Body of pancreas (tissue), 4 donors: Measurements from ENCODE around the gene TUBA1C. TPM values are rescaled to one million over a fixed set of nuclear protein-coding genes. Genes with fewer than 3 reads are reported as not detected.

ENCODE experiments used
- ATAC-seq: fragments of 150-250 bp; one replicate; pipeline ENCODE4 v1.9.1; 2016
- DNase-seq, 4 donors: peaks; one replicate each; pipeline ENCODE4 v3.0.0-alpha.2; 2019
- H3K27ac ChIP-seq, 4 donors: fragments of 200-600 bp; sonication (generic); 1 replicate in 3 of 4; 2 replicates in 1 of 4; pipeline versions ENCODE4 v1.5.1 to v1.6.1; 2016 to 2019; ENCODE audit warnings: mild to moderate bottlenecking in 1 of 4, mixed read lengths in 1 of 4, moderate library complexity in 1 of 4
- H3K27me3 ChIP-seq, 2 donors: fragments of 200-600 bp; sonication (generic); one replicate each; pipeline ENCODE4 v1.6.0; 2016; ENCODE audit warnings: mild to moderate bottlenecking in 1 of 2
- H3K36me3 ChIP-seq, 2 donors: fragments of 200-600 bp; sonication (generic); replicated peaks in 1 of 2; 2 replicates each; pipeline ENCODE4 v1.5.1; 2016; ENCODE audit warnings: low read depth in 2 of 2; ENCODE audit not compliant: insufficient read depth in 1 of 2
- H3K4me1 ChIP-seq: fragments of 200-600 bp; sonication (generic); one replicate; pipeline ENCODE4 v1.6.0; 2016
- H3K4me3 ChIP-seq, 2 donors: fragments of 200-600 bp; sonication (generic); 1 replicate in 1 of 2; 2 replicates in 1 of 2; pipeline ENCODE4 v1.5.1; 2016 to 2019
- H3K9me3 ChIP-seq, 3 donors: fragments of 200-600 bp; sonication (generic); 1 replicate in 2 of 3; 2 replicates in 1 of 3; pipeline ENCODE4 v1.5.1; 2016
- CTCF ChIP-seq, 7 experiments: fragments of 450-650 bp in 4 of 7; fragments of 200-600 bp in 3 of 7; sonication (generic) in 3 of 7; IDR thresholded peaks; one replicate each; pipeline ENCODE4 v1.5.1; 2016 to 2019; ENCODE audit warnings: antibody characterized with exemption in 7 of 7
- POLR2A ChIP-seq, 3 donors: fragments of 450-650 bp; IDR thresholded peaks; one replicate each; pipeline ENCODE4 v1.6.1; 2016; ENCODE audit warnings: antibody characterized with exemption in 3 of 3, mild to moderate bottlenecking in 2 of 3
- WGBS, 2 donors: methylation state at CpG; one replicate each; pipeline ENCODE4 v1.1.5; 2017; 5-methylcytosine and 5-hydroxymethylcytosine counted together
- intact Hi-C: fragments of 100-400 bp; cut with DNase I; formaldehyde crosslinking; loops from one replicate; pipeline ENCODE4 v1.15.1; 2023
- total RNA-seq, 2 donors: library from RNA; depleted of rRNA; stranded (reverse); fragments of >200 nt; gene quantifications; one replicate each; pipeline ENCODE4 v1.1.0, GENCODE V29; 2016

The TUBA1C gene
- total RNA-seq, 2 donors from 2014 or later, result 32.6 to 39.2 TPM

DNA sequence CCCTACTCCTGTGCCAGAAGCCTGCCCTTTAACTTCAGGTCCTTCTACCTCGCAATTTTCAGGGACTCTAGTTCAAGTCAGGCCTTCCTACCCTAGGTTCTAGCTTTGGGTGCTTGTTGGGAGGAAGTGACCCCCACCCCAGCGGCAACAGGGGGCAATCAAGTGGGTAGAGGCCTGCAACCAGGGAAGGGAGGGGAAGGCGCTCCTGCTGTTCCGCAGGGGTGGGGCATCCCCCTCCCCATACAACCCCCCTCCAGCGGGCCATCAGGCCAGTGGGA, 29.9 kb downstream of the TUBA1C start:
- no peak for ATAC-seq
- Histone ChIP-seq H3K4me3 (no peak overlapping the region), H3K9me3 (no peaks in the 10 kb centered on the region), H3K36me3 (no peaks in the 10 kb centered on the region), H3K27me3 (peaks cover 3 to 16% of the 10 kb centered on the region in 2 donors), H3K4me1 (peaks cover 26% of the 10 kb centered on the region), H3K27ac (no peak overlapping the region)
- WGBS, 2 donors, result 46 to 80% methylated on average over 1 to 4 of the region's 5 CpGs
- intact Hi-C loops, result no loop called here
- TF ChIP-seq POLR2A (IDR thresholded peaks at IDR 0.05) (no peak), CTCF (IDR thresholded peaks at IDR 0.05) (no peak)
- DNase-seq, result no peak

DNA sequence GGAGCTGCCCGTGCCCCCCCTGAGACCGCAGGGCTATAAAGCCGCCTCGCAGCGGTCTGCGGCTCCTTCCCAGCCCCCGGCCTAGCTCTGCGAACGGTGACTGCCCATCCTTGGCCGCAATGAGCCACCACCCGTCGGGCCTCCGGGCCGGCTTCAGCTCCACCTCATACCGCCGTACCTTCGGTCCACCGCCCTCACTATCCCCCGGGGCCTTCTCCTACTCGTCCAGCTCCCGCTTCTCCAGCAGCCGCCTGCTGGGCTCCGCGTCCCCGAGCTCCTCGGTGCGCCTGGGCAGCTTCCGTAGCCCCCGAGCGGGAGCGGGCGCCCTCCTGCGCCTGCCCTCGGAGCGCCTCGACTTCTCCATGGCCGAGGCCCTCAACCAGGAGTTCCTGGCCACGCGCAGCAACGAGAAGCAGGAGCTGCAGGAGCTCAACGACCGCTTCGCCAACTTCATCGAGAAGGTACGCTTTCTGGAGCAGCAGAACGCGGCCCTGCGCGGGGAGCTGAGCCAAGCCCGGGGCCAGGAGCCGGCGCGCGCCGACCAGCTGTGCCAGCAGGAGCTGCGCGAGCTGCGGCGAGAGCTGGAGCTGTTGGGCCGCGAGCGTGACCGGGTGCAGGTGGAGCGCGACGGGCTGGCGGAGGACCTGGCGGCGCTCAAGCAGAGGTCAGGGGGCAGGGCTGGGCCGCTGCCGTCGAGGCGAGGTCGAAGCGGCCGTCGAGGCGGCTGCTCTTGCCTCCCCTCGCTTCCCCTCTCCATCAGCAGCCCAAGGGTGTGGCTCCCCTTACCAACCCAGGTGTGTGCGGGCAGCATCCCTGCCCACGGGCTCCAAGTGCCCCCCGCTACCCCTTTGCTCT, 30.4 kb downstream of the TUBA1C start, which contains the start of gene PRPH:
Gene PRPH (plus strand): TSS at position 66 of the 855 bp plus-strand sequence. CDS start 54 bp downstream, at position 120.
- DNase-seq, result peak in 2 of 4 donors; percentile 34 to 37
- Histone ChIP-seq H3K27me3 (peaks cover 3 to 16% of the 10 kb centered on the region in 2 donors), H3K27ac (no peak within 1 kb of the TSS), H3K4me3 (no peak within 1 kb of the TSS), H3K9me3 (no peaks in the 10 kb centered on the region), H3K4me1 (peaks cover 26% of the 10 kb centered on the region), H3K36me3 (no peaks in the 10 kb centered on the region)
- WGBS, 2 donors, result 12 to 53% methylated on average over 23 to 75 of the region's 82 CpGs
- TF ChIP-seq CTCF (IDR thresholded peaks at IDR 0.05), result no peak
- TF ChIP-seq POLR2A (IDR thresholded peaks at IDR 0.05), result no peak
- peak; percentile 40 for ATAC-seq
- intact Hi-C loops, result no loop called here

DNA sequence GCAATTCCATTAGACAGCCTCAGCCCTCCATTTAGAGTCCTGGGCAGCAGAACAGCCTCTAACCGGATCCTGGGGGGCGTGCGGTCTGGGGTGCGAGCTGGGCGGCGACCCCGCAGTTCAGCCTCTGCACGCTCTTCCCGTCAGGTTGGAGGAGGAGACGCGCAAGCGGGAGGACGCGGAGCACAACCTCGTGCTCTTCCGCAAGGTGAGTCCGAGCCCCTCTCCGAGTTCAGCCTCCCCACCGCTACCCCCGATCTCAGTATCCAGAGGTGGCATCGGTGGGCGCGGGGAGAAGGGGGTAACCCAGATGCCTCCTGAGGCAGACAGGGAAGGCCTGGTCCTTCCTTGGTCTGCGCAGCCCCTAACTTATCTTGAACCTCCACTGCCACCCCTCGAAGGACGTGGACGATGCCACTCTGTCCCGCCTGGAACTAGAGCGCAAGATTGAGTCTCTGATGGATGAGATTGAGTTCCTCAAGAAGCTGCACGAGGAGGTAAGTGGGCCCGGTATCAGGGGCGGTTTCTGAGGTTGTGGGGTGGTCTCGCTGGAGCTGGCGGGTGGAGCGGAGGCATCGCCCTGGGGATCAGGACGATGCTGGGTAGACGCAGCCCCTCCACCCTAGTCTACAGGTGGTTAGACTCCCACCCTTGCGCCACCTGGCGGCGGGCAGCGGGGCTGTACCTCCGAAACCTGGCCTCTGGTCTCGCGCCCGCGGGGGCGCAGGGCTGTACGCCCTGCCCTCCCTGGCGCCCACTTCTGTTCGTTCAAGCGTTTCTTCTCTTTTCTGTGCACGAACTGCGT, 31.4 kb downstream of the TUBA1C start:
- intact Hi-C loops, result no loop called here
- H3K4me3 ChIP-seq, result no peak overlapping the region
- peak; percentile 52 to 66 (median 56) for DNase-seq

More for the DNA sequence above, 31.4 kb downstream of the TUBA1C start:
- peaks cover 26% of the 10 kb centered on the region for H3K4me1 ChIP-seq
- H3K27ac ChIP-seq, result no peak overlapping the region
- H3K36me3 ChIP-seq, result no peaks in the 10 kb centered on the region
- TF ChIP-seq CTCF (IDR thresholded peaks at IDR 0.05) (peak; percentile 54 to 77 (median 62)), POLR2A (IDR thresholded peaks at IDR 0.05) (no peak)
- peaks cover 3 to 16% of the 10 kb centered on the region in 2 donors for H3K27me3 ChIP-seq
- WGBS, 2 donors, result 15 to 16% methylated on average over 14 to 50 of the region's 54 CpGs
- peak; percentile 76 for ATAC-seq
- H3K9me3 ChIP-seq, result no peaks in the 10 kb centered on the region
